HG03432 (cell line): ENCODE measurements around the gene GGA1.
"Not testable (repeated sequence)": the region's sequence is repeated elsewhere in the genome, so short reads cannot be mapped to it uniquely, and the experiment has no call there.

ENCODE experiments used
- ATAC-seq: cut with Tn5 transposase; IDR thresholded peaks from one replicate; pipeline ENCODE4 v1.9.1; 2021; ENCODE audit warnings: mild to moderate bottlenecking, moderate library complexity; ENCODE audit not compliant: unreplicated experiment

The GGA1 gene

GRCh38 chr22:37647928-37648327, 39.3 kb downstream of the GGA1 start:
- ATAC-seq: no peak

DNA sequence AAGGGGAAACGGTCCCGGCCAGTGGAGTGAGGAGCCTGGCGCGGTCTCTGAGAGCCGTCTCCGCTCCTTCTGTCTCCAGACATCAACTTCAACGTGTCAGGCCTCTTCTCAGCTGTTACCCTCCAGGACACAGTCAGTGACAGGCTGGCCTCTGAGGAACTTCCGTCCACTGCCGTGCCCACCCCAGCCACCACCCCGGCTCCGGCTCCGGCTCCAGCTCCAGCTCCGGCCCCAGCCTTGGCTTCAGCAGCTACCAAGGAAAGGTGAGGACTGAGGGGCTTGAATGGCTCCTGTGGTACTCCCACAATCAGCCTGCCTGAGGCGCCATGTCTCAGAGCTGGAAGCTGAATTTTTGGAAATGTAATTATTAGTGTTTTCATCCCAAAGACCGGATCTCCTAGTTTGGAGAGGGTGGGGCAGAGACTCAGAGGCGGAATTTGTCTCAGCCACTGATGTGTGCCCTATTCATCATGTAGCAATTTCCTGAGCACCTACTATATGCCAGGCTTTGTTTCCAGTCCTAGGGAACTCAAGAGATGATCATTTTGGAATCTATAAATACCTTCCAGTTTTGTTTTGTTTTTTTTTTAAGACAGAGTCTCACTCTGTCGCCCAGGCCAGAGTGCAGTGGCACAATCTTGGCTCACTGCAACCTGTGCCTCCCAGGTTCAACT, 42.0 kb downstream of the GGA1 start:
- no peak for ATAC-seq

- no peak for ATAC-seq
These were observed 46.1 kb downstream of the GGA1 start for GRCh38 chr22:37654563-37655251.

- no peak for ATAC-seq
These were observed 46.6 kb downstream of the GGA1 start for GRCh38 chr22:37655252-37655563.

DNA sequence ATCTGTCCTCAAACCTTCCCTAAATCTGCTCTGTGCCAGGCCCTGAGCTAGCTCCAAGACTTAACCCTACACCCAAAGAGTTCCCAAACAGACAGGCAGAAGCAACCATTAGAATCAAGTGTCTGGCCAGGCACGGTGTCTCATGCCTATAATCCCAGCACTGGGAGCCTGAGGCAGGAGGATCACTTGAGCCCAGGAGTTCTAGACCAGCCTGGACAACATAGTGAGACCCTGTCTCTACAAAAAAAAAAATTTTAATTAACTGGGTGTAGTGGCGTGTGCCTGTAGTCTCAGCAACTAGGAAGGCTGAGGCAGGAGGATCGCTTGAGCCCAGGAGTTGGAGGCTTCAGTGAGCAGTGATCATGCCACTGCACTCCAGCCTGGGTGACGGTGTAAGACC, 47.9 kb downstream of the GGA1 start:
- not testable (repeated sequence) for ATAC-seq

DNA sequence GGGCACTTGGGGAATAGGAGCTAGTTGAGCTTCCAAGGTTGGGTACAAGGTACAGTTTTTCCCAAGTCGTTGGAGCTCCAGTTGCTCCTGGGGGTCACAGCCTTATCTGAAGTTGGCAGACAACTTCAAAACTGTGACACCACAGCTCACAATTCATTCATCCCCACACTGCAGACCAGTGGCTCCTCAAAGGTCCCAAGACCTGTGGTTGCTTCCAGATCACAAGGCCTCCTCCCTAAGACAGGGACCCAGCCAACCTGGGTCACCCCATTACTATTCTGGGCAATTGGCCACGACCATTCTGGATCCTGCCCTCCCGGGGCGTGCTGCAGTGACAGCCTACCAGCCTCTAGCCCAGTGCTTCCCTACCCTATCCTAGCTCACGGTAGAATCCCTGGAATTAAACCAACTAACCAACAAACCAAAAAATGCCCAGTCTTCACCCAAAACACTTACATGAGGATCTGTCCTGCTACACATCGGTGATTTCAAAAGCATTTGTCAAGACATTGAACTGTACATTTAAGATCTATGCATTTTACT, 49.0 kb downstream of the GGA1 start:
- no peak for ATAC-seq

DNA sequence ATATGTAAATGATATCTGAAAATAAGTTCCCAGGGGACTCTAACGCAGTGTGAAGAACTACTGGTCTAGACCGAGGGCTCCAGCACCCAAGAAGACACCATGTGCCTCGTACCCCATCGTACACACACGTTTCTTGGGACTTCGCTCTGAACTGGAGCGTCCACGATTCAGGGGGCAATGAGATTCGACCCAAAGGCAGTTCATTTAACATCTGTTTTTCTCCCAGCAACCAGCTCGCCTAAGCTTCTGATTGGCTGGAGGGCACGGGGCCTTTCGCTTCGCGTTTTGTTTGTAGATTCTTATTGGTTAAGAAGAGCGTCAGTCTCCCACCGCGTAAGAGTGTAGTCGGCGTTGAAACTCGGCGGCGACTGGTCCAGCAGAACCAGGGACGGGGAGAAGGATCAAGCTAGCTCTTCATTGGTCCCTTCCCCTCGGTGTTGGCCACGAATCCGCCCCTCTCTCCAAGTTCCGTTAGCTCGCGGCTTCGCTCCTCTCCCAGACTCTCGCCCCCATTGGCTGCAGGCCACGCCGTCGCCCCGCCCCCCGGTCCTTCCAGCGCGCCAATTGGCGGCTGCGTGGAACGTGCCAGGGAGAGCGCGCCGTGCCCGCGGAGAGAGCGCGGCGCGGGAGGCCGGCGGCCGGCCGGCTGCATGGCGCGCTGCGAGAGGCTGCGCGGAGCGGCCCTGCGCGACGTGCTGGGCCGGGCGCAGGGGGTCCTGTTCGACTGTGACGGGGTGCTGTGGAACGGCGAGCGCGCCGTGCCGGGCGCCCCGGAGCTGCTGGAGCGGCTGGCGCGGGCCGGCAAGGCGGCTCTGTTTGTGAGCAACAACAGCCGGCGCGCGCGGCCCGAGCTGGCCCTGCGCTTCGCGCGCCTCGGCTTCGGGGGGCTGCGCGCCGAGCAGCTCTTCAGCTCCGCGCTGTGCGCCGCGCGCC, 49.8 kb downstream of the GGA1 start, which contains the start of gene PDXP:
TSS of gene PDXP (plus strand) at position 591 of the 933 bp plus-strand sequence. CDS start at position 651, 60 bp downstream.
- peak; percentile 74 for ATAC-seq

DNA sequence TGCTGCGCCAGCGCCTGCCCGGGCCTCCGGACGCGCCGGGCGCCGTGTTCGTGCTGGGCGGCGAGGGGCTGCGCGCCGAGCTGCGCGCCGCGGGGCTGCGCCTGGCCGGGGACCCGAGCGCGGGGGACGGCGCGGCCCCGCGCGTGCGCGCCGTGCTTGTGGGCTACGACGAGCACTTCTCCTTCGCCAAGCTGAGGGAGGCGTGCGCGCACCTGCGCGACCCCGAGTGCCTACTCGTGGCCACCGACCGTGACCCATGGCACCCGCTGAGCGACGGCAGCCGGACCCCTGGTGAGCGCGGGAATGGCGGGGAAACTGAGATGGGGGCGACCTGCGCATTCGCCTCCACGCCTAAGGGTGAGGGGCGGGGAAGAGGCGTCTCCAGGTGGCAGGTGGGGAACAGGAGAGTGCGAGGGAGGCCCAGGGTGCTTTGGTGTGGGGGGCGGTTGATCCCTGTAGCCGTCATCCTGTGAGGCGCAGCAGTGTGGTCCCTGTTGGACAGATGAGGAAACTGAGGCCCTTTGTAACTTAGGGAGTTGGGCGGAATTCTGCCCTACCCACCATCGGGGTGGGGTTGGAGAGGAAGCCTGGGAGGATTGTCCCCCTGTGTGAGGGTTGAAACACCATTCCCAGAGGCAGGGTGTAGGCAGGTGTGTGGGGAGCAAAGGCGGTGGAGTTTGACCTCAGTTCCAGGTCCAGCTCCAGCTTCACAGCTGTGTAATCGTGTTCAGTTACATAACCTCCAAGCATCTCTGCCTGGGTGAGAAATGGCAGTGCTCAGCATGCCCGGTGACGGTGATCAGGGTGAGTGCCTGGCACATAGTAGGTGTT, 50.6 kb downstream of the GGA1 start:
- ATAC-seq: peak; percentile 23

DNA sequence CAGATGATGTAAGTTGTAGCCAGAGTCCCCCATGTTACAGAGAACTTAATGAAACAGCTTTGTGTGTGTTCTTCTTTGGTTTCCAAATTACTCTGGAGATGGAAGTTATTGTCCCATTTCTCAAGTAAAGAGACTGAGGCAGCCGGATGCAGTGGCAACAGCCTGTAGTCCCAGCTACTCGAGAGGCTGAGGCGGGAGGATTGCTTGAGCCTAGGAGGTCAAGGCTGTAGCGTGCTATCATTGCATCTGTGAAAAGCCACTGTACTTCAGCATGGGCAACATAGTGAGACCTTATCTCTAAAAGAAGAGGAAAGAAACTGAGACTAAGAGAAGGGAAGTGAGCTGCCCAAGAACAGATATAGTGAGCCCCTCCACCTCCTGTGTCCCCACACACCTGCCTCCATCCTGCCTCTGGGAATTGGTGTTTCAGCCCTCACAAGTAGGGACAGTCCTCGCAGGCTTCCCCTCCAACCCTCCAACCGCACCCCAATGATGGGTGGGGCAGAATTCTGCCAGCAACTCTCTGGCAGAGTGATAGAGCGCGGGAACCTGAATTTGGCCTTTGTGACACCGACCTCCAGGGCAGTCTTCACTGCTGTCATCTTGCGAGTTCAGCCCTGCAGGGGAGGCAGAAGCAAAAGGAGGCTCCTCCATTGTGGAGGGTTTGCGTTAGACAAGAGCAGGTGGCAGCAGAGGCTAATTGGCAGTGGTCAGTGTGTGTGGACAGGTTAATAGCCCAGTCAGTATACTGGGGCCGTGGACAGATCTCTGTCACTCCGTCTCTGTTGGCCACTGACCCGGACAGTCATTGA, 51.5 kb downstream of the GGA1 start:
- ATAC-seq: no peak

DNA sequence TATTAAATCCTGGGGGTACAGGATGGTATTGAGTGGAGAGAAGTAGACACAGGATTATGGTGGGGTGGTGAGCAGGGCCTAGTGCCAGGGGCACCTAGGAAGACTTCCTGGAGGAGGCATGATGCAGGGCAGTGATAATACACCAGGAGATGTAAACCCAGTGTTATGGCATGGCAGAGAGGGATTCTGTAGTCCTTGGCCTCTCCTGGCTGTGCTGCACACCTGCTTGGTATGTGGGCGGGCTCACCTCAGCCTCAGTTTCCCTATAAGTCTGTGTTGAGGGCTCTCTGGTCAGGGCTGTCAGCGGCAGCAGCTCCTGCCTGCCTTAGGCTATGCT, 52.0 kb downstream of the GGA1 start:
- no peak for ATAC-seq

- no peak for ATAC-seq
These were observed 52.7 kb downstream of the GGA1 start for GRCh38 chr22:37661160-37661924.

- no peak for ATAC-seq
These were observed 53.4 kb downstream of the GGA1 start for GRCh38 chr22:37662039-37662438.

DNA sequence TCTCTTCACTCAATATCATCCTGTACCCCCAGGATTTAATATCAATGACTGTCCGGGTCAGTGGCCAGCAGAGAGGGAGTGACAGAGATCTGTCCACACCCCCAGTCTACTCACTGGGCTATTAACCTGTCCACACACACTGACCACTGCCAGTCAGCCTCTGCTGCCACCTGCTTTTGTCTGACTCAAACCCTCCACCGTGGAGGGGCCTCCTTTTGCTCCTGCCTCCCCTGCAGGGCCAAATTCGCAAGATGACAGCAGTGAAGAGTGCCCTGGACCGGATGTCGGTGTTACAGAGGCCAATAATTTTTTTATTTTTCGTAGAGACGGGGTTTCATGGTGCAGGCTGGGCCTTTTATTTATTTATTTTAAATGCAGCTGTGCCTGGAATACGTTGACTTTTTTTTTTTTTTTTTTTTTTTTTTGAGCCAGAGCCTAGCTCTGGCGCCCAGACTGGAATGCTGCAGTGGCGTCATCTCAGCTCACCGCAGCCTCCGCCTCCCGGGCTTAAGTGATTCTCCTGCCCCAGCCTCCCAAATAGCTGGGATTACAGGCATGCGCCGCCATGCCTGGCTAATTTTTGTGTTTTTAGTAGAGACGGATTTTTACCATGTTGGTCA, 55.0 kb downstream of the GGA1 start:
- no peak for ATAC-seq

DNA sequence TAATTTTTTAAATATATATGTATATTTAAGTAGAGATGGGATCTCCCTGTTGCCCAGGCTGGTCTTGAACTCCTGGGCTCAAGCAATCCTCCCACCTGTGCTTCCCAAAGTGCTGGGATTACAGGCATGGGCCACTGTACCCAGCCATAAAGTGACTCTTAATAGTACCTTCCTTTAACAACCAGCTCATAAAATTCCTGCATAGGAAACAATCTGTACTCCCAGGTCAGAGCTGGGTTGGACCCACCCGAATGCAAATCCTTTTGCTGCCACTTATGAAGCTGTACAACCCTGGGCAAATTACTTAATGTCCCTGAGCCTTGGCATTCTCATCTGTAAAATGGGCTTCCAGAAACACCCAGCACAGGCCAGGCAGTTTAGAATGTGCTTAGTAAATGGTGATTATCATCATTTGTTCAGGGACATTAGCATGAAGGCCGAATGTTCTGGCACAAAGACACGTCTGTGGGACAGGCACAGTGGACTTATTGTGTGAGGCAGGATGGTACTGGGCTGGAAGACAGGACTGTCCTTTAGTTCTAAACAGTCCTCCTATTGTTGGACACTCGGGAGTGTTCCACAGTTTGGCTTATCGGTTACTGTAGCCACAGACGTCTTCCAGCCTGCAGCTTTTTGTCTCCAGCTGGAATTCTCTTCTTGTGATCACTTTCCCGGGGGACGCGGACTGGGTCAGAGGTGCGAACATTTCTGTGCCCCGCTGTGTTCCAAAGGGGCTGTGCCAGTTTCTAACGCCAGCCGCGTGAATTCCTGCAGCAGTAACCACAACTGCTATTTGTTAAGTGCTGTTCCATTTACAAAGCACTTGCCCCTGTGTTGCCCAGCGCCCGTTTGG, 55.8 kb downstream of the GGA1 start:
- no peak for ATAC-seq

- no peak for ATAC-seq
These were observed 56.9 kb downstream of the GGA1 start for GRCh38 chr22:37665487-37665886.

- no peak for ATAC-seq
These were observed 61.0 kb downstream of the GGA1 start for GRCh38 chr22:37669586-37669985.

- no peak for ATAC-seq
These were observed 63.7 kb downstream of the GGA1 start for GRCh38 chr22:37672206-37672919.
